ENCODE data around the gene PRPF40A. TPM values are rescaled to one million over a fixed set of nuclear protein-coding genes. Genes with fewer than 3 reads are reported as not detected.
"Not testable (repeated sequence)": the region's sequence is repeated elsewhere in the genome, so short reads cannot be mapped to it uniquely, and the experiment has no call there.

PRPF40A gene
- total RNA-seq (2014; rRNA removed; shearing (Covaris generic); ENCODE audit: low replicate concordance) = 149 and 173 TPM in 2 replicates

GRCh38 chr2:152717228-152718075, at the start of gene PRPF40A:
PRPF40A (minus strand) TSS chr2:152717461; CDS start chr2:152717439, 22 bp downstream.
- Histone ChIP-seq H3K9ac (ENCODE audit: low read length) (peak within 1 kb of the TSS; percentile 85), H3K4me1 (ENCODE audit: low read length) (peaks cover 44% of the 10 kb centered on the region), H3K27me3 (ENCODE audit: low read length) (no peaks in the 10 kb centered on the region), H3K79me2 (ENCODE audit: low read length) (peaks cover 83% of the 10 kb centered on the region), H2AFZ (ENCODE audit: low read length) (peak within 1 kb of the TSS; percentile 40; the same call in 1 of the 2 replicates), H3K4me2 (ENCODE audit: low read depth, low read length, poor library complexity, severe bottlenecking) (peak within 1 kb of the TSS; percentile 91), H3K9me3 (ENCODE audit: low read length) (no peaks in the 10 kb centered on the region), H3K36me3 (ENCODE audit: insufficient read depth, low read length) (peaks cover 56% of the 10 kb centered on the region), H3K27ac (ENCODE audit: low read length) (peak within 1 kb of the TSS; percentile 88), H4K20me1 (ENCODE audit: insufficient read depth, low read depth, low read length) (peaks cover 18% of the 10 kb centered on the region; the same call in 1 of the 2 replicates), H3K9me2 (replicated peaks; ENCODE audit: insufficient read depth, low read length) (no peaks in the 10 kb centered on the region), H3K4me3 (ENCODE audit: low read length) (peak within 1 kb of the TSS; percentile 96)
- peak; percentile 99 for DNase-seq

- no peaks in the 10 kb centered on the region for H4K20me1 ChIP-seq (ENCODE audit: insufficient read depth, low read depth, low read length)
- no peaks in the 10 kb centered on the region for H3K27me3 ChIP-seq (ENCODE audit: low read length)
- no peak overlapping the region for H3K9ac ChIP-seq (ENCODE audit: low read length)
- no peak for DNase-seq
- H3K4me3 ChIP-seq (ENCODE audit: low read length) = no peak overlapping the region
- H3K79me2 ChIP-seq (ENCODE audit: low read length) = no peaks in the 10 kb centered on the region
- peaks cover 7% of the 10 kb centered on the region for H3K4me1 ChIP-seq (ENCODE audit: low read length)
- H3K27ac ChIP-seq (ENCODE audit: low read length) = no peak overlapping the region
- H3K4me2 ChIP-seq (ENCODE audit: low read depth, low read length, poor library complexity, severe bottlenecking) = no peak overlapping the region
- peaks cover 12% of the 10 kb centered on the region; the same call in 1 of the 2 replicates for H3K36me3 ChIP-seq (ENCODE audit: insufficient read depth, low read length)
- H3K9me3 ChIP-seq (ENCODE audit: low read length) = no peaks in the 10 kb centered on the region
- no peak overlapping the region for H2AFZ ChIP-seq (ENCODE audit: low read length)
- no peaks in the 10 kb centered on the region for H3K9me2 ChIP-seq (replicated peaks; ENCODE audit: insufficient read depth, low read length)
Measured at GRCh38 chr2:152766928-152767327, 49.7 kb upstream of the PRPF40A start.

DNA sequence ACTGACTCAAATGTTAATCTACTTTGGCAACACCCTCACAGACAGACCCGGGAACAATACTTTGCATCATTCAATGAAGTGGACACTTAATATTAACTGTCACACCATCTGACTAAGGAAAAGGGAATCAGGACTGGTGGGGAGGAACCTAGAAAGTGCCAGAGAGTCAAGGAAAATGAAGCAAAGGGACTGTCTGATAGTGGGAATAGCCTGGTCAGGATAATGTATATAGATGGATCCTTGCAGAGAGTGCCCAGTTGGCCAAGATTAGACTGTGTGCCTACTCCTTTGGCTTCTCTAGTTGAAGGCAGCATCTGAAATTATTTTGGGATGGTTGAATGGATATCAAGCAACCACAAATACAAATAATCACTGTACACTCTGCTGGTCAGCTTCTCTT, 46.4 kb upstream of the PRPF40A start:
- Histone ChIP-seq H3K36me3 (ENCODE audit: insufficient read depth, low read length) (peaks cover 13% of the 10 kb centered on the region; the same call in 1 of the 2 replicates), H4K20me1 (ENCODE audit: insufficient read depth, low read depth, low read length) (no peaks in the 10 kb centered on the region), H3K4me2 (ENCODE audit: low read depth, low read length, poor library complexity, severe bottlenecking) (no peak overlapping the region), H3K27me3 (ENCODE audit: low read length) (no peaks in the 10 kb centered on the region), H3K9ac (ENCODE audit: low read length) (no peak overlapping the region), H2AFZ (ENCODE audit: low read length) (no peak overlapping the region), H3K79me2 (ENCODE audit: low read length) (no peaks in the 10 kb centered on the region), H3K4me1 (ENCODE audit: low read length) (peaks cover 7% of the 10 kb centered on the region), H3K27ac (ENCODE audit: low read length) (no peak overlapping the region), H3K4me3 (ENCODE audit: low read length) (no peak overlapping the region), H3K9me2 (replicated peaks; ENCODE audit: insufficient read depth, low read length) (no peaks in the 10 kb centered on the region), H3K9me3 (ENCODE audit: low read length) (no peaks in the 10 kb centered on the region)
- no peak for DNase-seq

DNA sequence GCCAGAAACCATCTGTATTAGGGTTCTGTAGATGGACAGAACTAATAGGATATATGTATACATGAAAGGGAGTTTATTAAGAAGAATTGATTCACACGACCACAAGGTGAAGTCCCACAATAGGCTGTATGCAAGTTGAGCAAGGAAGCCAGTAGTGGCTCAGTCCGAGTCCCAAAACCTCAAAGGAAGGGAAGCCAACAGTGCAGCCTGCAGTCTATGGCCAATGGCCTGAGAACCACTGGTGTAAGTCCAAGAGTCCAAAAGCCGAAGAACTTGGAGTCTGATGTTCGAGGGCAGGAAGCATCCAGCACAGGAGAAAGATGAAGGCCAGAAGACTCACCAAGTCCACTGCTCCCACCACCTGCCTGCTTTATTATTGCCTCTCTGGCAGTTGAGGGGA, 45.9 kb upstream of the PRPF40A start:
- H3K9me3 ChIP-seq (ENCODE audit: low read length); H4K20me1 ChIP-seq (ENCODE audit: insufficient read depth, low read depth, low read length); H3K4me3 ChIP-seq (ENCODE audit: low read length); H3K79me2 ChIP-seq (ENCODE audit: low read length); H3K9ac ChIP-seq (ENCODE audit: low read length); H3K4me1 ChIP-seq (ENCODE audit: low read length); H3K27ac ChIP-seq (ENCODE audit: low read length); H3K4me2 ChIP-seq (ENCODE audit: low read depth, low read length, poor library complexity, severe bottlenecking); H2AFZ ChIP-seq (ENCODE audit: low read length); H3K27me3 ChIP-seq (ENCODE audit: low read length); DNase-seq; H3K9me2 ChIP-seq (replicated peaks; ENCODE audit: insufficient read depth, low read length): not testable (repeated sequence)
- H3K36me3 ChIP-seq (ENCODE audit: insufficient read depth, low read length) = peaks cover 13% of the 10 kb centered on the region; the same call in 1 of the 2 replicates

- DNase-seq = no peak
- Histone ChIP-seq H3K79me2 (ENCODE audit: low read length) (no peaks in the 10 kb centered on the region), H4K20me1 (ENCODE audit: insufficient read depth, low read depth, low read length) (no peaks in the 10 kb centered on the region), H2AFZ (ENCODE audit: low read length) (no peak overlapping the region), H3K4me2 (ENCODE audit: low read depth, low read length, poor library complexity, severe bottlenecking) (no peak overlapping the region), H3K9me3 (ENCODE audit: low read length) (no peaks in the 10 kb centered on the region), H3K4me1 (ENCODE audit: low read length) (peaks cover 7% of the 10 kb centered on the region), H3K4me3 (ENCODE audit: low read length) (no peak overlapping the region), H3K9ac (ENCODE audit: low read length) (no peak overlapping the region), H3K27me3 (ENCODE audit: low read length) (no peaks in the 10 kb centered on the region), H3K27ac (ENCODE audit: low read length) (no peak overlapping the region), H3K36me3 (ENCODE audit: insufficient read depth, low read length) (peaks cover 13% of the 10 kb centered on the region; the same call in 1 of the 2 replicates), H3K9me2 (replicated peaks; ENCODE audit: insufficient read depth, low read length) (no peaks in the 10 kb centered on the region)
Measured at GRCh38 chr2:152762202-152762601, 44.9 kb upstream of the PRPF40A start.

DNA sequence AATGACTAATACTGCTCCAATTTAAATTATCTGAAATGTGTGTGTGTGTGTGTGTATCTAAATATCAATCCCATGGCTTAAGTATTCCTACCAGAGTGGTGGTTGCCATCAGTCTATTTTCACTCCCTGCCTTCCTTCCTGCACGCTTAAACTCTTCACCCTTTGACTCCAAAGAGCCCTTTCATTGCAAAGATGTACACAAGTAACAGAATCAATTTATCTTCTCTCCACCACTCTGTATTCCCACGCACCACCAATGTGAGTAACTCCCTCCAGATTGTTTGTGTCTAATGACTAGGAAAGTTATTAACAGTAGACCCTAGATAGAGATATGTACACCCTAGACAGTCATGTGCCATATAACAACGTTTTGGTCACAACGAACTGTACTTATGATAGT, 44.0 kb upstream of the PRPF40A start:
- no peak overlapping the region for H3K4me2 ChIP-seq (ENCODE audit: low read depth, low read length, poor library complexity, severe bottlenecking)
- H3K9ac ChIP-seq (ENCODE audit: low read length) = no peak overlapping the region
- no peak overlapping the region for H3K27ac ChIP-seq (ENCODE audit: low read length)
- no peaks in the 10 kb centered on the region for H3K79me2 ChIP-seq (ENCODE audit: low read length)
- H2AFZ ChIP-seq (ENCODE audit: low read length) = no peak overlapping the region
- DNase-seq = no peak
- H3K36me3 ChIP-seq (ENCODE audit: insufficient read depth, low read length) = peaks cover 22% of the 10 kb centered on the region; the same call in 1 of the 2 replicates
- H3K4me1 ChIP-seq (ENCODE audit: low read length) = peaks cover 7% of the 10 kb centered on the region
- H3K9me3 ChIP-seq (ENCODE audit: low read length) = no peaks in the 10 kb centered on the region
- H3K27me3 ChIP-seq (ENCODE audit: low read length) = no peaks in the 10 kb centered on the region
- H4K20me1 ChIP-seq (ENCODE audit: insufficient read depth, low read depth, low read length) = no peaks in the 10 kb centered on the region
- no peaks in the 10 kb centered on the region for H3K9me2 ChIP-seq (replicated peaks; ENCODE audit: insufficient read depth, low read length)
- no peak overlapping the region for H3K4me3 ChIP-seq (ENCODE audit: low read length)

GRCh38 chr2:152759290-152760072, 42.2 kb upstream of the PRPF40A start:
- H4K20me1 ChIP-seq (ENCODE audit: insufficient read depth, low read depth, low read length) = no peaks in the 10 kb centered on the region
- H3K27me3 ChIP-seq (ENCODE audit: low read length) = no peaks in the 10 kb centered on the region

DNA sequence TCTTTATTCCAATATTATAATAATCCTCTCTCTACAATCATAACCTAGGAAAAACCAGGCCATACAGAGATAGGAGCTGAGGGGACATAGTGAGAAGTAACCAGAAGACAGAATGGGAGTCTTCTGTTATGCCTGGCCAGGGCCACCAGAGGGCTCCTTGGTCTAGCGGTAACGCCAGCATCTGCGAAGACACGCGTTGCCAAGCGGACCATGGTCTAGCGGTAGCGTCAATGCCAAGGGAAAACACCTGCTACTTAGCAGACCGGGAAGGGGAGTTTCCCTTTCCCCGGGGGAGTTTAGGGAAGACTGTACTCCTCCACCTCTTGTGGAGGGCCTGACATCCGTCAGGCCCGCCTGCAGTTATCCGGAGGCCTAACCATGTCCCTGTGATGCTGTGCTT, 37.8 kb upstream of the PRPF40A start:
- DNase-seq = no peak
- Histone ChIP-seq H3K9me3 (ENCODE audit: low read length) (no peaks in the 10 kb centered on the region), H3K27me3 (ENCODE audit: low read length) (no peaks in the 10 kb centered on the region), H3K9ac (ENCODE audit: low read length) (no peak overlapping the region), H3K4me3 (ENCODE audit: low read length) (no peak overlapping the region), H3K27ac (ENCODE audit: low read length) (no peak overlapping the region), H4K20me1 (ENCODE audit: insufficient read depth, low read depth, low read length) (no peaks in the 10 kb centered on the region), H3K9me2 (replicated peaks; ENCODE audit: insufficient read depth, low read length) (no peaks in the 10 kb centered on the region), H2AFZ (ENCODE audit: low read length) (no peak overlapping the region), H3K36me3 (ENCODE audit: insufficient read depth, low read length) (peaks cover 33% of the 10 kb centered on the region), H3K4me1 (ENCODE audit: low read length) (no peaks in the 10 kb centered on the region), H3K4me2 (ENCODE audit: low read depth, low read length, poor library complexity, severe bottlenecking) (no peak overlapping the region), H3K79me2 (ENCODE audit: low read length) (peaks cover 16% of the 10 kb centered on the region)

More at GRCh38 chr2:152759290-152760072, 42.2 kb upstream of the PRPF40A start:
- no peak overlapping the region for H3K4me3 ChIP-seq (ENCODE audit: low read length)
- H3K4me2 ChIP-seq (ENCODE audit: low read depth, low read length, poor library complexity, severe bottlenecking) = no peak overlapping the region
- H2AFZ ChIP-seq (ENCODE audit: low read length) = no peak overlapping the region
- no peaks in the 10 kb centered on the region for H3K9me2 ChIP-seq (replicated peaks; ENCODE audit: insufficient read depth, low read length)
- H3K79me2 ChIP-seq (ENCODE audit: low read length) = no peaks in the 10 kb centered on the region
- peaks cover 5% of the 10 kb centered on the region for H3K4me1 ChIP-seq (ENCODE audit: low read length)
- no peak overlapping the region for H3K27ac ChIP-seq (ENCODE audit: low read length)
- H3K9ac ChIP-seq (ENCODE audit: low read length) = no peak overlapping the region
- H3K36me3 ChIP-seq (ENCODE audit: insufficient read depth, low read length) = peaks cover 26% of the 10 kb centered on the region; the same call in 1 of the 2 replicates
- H3K9me3 ChIP-seq (ENCODE audit: low read length) = no peaks in the 10 kb centered on the region
- DNase-seq = no peak
